GM19463 (cell line): ENCODE measurements around the gene THRA.

Source experiments
- ATAC-seq: cut with Tn5 transposase; IDR thresholded peaks from one replicate; pipeline ENCODE4 v1.9.1; 2021; ENCODE audit warnings: mild to moderate bottlenecking, moderate library complexity; ENCODE audit not compliant: unreplicated experiment

Gene THRA

DNA sequence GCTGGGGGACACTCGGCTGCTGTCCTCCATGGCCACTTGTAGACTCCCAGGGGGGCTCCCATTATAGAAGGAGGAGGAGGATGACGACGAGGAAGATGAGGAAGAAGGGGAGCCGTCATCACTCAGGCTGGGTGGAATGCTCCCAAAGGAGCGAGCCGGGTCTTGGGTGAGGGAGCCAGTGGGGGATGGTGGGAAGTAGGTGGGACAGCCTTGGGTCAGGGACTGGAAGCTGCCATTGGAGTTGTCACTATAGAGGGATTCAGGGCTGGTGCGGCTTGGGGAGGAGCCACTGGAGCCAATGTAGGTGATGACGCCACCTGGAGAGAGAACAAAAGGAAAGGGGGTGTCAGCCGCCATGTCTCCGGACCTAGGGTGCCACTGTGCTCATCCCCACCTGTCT, 34.3 kb downstream of the THRA start:
- no peak for ATAC-seq

DNA sequence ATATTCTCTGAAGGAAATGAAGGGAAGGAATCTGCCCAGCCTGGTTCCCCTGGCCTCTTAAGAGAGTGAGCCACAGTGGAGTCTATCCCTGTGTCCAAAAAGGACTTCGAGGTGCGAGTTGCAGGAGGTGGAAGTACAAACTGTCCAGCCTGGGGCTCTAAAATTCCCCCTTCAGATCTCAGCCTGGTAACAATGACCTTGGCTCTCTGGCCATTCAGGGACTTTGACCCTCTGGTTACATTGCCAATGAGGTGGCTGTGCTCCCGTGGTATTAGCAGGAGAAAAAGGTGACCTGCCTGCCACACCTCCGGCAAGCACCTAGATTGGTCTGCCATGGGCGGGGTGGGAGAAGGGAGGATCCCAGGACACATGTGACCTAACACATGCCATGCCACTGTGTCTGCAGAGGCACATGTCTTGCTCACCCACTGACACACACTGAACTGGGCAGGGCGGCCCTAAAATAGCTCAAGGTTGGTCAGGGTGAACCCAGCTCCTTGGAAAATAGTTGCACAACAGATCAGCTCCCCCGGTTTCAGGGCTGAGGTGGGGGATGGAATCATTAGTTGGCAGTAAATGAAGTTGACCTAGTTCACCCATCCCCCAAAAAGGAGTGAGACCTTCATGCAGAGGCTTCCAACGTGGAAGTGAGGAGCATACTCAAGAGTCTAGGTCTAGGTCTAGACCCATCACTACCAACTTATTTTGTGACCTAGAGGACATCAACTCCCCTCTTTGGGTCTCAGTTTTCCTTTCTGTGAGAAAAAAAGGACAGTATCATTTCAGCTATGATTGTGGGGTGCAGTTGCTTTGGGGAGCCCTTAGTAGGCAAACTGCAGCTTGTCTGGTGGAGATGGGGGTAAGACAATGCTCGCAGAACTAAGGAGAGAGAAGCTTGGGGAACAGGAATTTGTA, 35.4 kb downstream of the THRA start:
- ATAC-seq, result no peak

DNA sequence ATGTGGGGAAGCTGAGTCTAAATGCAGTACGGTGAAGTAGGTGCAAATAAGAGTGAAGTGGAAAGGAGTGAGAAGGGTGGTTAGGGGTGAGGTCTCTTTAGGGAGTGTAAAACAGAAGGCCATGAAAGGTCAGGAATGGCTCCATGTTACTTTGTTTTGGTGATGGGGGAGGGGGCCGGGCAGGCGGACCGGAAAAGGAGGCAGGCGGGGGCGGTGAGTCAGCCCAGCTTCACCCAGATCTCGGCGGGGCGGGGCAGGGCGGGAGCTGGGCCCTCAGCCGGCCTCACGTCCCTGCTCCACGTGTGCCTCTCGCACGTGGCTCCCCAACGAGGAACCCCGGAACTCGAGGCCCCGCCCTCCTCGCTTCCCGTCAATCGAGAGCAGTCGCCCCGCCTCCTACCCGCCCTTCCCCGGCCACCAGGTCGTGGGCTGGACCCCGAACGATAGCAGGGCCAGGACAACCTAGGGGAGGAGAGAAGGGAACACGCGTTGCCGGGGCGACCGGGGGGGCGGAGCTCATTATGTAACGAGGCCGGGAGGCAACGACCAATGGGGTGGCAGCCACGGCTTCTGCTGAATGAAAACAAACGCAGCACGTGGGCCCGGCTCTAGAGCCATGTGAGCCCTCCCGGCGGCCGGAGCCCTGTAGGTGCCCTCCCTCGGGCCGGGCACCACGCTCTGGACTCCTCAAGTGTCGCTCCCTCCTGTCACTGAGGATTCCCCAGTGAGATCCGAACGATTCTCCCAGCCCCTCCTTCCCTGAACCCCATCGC, 36.3 kb downstream of the THRA start:
- peak; percentile 61 for ATAC-seq

DNA sequence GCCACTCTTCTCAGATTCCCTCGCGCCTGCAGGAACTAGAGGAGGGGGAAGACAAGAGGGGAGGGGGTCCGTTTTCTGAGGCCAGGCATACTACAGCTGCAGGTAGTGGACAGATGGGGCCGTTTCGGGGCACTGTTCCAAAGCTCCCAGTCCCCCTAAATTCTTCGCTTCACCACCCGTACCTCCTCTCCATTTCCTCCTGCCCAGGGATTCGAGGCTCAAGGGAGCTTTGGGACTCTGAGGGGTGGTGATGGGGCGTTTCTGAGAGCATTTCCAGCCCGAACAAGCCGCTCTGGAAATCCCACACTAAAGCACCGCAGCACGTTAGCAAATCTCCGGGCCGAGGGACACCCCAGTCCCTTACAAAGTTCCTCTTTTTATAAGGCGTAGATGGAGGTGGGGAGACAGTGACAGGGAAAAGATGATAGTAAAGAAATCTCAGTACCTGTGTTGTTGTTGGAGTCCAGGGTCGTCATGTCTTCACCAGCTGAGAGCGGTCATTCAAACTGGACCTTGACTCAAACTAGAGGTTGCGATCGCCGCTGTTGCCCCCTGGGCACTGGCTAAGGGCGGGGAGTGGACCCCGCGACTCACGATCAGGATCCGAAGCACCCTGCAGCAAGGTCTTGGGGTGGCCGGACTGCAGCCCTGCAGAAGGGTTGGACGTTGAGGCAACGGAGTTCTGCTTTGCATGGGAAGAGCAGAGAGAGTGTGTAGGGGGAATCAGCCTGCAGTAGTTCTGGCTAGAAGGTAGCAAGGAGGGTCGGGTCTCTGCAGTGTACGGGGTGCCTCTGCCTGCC, 37.1 kb downstream of the THRA start:
- ATAC-seq, result no peak

DNA sequence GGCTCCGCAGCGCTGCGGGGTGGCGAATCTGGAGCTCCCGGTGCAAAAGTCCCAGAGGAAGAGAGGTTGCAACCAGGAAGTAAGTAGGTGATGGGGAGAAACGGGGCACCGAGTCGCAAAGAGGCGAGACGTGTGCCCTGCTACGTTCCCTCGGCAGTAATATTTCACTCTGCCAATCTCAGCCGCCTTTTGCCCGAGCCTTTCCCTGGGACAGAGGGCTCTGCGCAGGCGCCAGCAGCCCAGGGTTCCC, 37.6 kb downstream of the THRA start, which contains the start of gene NR1D1:
Gene NR1D1, minus strand, starts transcription at position 171 of the 250 bp plus-strand sequence. CDS start 495 bp downstream, outside the sequence.
- no peak for ATAC-seq

DNA sequence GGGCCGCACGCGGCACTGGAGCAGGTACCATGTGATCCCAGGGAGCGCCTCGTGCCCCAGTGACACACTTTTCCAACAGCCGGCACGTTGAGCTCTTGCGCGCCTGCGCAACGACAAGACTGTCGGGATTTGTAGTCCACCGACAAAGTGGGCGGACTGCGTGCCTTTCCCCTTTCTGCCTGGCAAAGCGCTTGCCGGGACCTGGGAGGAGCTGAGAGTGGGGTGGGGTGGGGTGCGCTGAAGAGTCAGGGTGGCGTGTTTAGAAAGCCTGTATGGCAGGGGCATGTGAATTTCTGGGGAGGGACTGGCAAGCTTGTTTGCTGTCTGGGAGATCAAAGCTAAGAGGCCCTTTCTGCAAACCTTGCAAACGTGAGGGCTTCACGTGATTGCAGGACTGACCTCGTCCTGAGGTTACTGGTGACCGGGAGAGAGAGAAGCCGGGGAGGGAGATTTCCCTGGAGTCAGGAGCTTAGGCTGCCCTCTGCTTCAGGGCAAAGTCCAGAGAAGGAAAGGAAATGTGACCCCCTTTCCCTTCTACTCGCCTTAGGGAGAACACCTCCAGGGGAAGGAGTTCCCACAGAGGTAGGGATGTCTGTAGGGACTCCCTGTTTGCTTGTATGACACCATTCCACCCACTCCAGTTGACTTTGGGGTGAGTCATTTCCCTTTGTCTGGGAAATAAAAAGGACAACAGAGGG, 38.1 kb downstream of the THRA start:
- peak; percentile 18 for ATAC-seq

DNA sequence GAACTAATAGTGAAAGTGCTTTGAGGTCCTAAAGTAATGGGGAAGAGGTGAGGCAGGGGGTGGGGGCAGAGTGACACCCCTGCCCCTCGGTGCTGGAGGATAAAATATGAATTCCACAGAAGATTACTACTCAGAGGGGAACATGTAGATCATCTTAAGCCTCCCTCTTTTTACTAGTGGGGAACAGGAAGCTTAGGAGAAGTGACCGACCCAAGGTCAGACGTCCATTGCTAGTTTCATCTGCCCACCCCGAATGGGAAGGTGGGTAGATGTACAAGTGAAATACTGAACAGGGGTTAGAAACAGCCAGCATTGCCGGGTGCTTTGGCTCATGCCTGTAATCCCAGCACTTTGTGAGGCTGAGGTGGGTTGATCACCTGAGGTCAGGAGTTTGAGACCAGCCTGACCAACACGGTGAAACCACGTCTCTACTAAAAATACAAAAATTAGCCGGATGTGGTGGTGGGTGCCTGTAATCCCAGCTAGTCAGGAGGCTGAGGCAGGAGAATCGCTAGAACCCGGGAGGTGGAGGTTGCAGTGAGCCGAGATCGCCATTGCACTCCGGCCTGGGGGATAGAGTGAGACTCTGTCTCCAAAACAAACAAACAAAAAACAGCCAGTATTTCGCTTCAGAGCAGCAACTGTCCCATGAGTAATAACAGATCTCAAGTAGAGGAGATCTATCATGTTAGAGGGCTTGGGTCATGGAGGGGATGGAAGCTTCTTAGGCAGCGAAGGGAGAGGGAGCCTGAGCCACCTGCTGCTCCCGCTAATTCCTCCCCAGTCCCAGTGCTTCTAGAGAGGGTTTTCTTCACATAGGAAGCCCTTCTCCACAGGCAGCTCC, 38.8 kb downstream of the THRA start:
- ATAC-seq, result no peak

DNA sequence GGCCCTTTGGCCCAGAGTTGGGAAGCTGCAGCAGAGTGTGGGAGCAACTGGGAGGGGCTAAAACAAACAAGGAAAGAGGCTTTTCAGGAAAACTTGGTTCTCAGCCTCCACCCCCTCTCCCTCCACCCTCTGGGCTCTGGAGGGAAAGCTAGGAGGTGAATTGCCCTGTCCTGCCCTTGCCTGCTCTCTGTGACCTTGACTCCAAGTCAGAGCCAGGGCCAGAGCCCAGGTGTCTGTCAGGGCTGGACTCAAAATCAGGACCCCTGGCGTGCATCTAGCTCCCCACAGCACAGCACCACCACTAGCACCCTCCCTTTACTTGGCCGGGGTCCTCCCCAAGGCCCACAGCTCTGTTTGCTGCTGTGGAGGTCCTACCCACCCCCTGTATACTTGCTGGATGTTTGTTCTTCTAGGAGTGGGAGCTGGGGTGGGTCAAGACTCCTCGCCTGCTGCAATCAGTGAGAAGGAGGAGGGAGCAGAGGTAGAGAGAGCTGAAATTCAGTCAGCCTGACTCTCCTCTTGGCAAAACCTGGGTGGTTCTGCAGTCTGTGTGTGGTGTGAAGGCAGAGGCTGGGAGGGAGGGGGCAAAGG, 40.4 kb downstream of the THRA start:
- ATAC-seq, result no peak

DNA sequence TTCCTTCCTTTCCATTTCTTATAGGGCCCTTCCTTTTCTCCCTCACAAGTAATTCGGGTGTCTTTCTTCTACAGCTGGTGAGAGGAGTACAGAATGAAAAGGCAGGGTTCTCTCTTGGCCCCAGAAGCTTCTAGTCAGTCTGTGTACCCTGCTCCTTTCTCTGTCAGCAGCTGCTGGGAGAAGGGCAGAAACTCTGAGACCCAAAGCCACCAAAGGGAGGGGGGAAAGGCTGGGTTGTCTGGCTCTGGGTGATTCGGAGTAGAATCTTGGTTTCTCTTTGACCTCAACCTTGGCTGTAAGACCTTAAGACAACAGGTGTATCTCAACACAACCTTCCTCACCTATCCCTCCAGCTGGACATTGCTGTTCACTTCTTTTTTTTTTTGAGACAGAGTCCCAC, 40.9 kb downstream of the THRA start:
- no peak for ATAC-seq

DNA sequence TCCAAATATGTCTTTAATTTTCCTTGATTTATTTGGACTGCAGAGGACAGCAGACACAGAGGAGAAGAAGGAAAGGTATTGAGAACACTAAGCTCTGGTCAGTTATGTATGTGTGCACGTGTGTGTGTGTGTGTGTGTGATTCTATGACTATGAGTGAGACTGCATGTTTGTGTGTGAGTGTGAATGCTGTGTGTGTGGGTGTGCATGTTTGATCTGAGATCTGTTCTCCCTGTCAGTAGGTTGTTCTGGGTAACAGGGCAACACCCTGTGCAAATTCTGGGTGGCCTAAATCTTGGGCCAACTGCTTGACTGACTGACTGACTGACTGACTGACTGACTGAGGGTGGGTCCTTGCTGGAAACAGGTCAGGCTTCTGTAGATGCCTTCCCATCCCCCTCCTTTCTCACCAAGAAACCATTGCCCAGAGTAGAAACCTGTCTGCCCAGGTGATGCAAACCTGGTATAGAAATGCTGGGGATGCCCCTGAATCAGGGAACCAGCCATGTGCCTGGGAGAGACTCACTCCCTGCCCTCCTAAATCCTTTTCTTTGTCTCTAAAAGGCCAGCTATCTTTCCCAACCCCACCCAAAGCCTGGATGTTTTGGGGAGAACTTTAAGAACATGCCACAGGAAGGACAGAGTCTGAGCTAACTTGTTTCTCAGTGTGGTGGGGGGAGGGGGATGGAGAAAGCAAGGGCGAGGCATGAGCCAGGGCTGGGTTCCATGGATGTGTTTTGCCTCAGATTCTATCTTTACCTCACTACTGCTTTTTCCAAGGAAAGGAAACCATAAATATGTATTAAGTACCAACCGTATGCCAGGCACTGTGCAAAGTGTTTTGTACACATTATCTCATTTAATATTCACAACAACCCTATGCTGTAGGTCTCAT, 42.1 kb downstream of the THRA start:
- no peak for ATAC-seq

DNA sequence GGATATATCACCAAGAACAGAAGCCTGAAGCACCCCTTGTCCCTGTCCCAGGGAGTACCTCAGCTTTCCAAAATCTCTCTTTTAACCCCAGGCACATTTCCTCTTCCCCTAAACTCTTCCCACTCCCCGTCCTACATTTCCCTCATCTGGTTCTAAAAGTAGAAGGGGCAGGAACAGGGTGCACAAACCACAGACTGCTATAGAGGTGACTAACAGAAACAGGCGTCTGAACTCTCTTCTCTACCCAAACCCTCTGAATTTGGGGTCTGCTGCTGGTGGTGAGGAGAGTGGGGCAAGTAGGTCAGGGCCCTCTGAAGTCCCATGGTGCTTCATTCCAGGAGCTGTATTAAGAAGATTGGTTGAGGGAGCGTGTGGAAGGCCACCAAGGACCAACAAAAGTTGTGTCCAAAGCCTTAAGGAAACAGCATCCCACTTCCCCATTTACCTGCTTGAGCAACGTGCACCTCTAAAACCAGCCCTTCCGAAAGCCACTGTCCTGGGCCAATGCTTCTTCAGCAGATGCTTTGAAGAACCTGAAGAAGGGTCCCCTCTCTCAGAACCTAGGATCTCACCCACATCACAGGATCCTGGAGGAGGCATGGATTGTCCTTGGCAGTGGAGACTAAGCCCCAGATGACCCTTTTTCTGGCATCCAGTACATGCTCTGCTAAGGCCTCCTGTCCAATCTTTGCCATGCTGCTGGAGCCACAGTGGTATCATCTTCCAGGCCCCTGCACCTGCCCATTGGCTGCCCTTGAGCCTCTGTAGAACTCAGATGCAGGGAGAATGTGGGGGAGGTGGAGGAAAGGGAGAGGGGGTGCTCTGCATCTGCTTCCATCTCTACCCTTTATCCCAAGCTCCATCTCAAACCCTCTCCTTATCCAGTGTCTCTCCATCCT, 43.3 kb downstream of the THRA start:
- no peak for ATAC-seq

DNA sequence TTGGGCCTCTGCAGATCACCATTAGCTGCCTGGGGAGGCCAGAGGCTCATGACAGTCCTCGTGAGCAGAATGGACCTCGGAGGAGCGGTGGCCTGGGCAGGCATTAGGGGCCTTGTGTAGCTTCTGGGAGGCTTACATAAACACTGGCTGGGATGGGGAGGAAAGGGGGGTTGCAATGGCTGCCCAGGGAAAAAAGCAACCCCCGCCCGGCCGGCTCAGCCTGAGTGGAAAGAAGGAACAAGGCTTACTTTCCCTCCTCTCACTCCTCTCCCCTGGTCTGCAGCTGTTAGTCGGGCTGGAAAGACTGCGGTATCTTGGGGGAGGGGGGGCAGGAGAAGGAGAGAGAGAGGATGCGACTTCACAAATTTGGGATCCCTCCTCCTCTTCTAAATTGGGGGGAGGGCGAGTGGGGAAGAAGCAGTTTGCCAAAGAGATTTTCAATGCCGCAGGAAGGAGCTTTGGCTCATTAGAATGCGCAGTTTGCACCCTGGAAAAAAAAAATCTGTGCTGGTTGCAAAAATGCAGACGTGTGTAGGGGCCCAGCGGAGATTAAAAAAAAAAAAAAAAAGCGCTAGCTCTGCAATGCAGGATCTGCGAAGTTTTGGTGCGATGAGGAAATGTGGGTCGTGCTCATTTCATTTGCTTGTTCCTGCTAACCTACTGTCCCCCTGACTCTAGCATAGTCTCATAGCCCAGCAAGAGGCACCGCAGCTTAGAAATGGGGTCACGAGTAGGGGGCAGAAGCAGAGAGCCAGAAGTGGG, 44.2 kb downstream of the THRA start:
- ATAC-seq, result no peak

DNA sequence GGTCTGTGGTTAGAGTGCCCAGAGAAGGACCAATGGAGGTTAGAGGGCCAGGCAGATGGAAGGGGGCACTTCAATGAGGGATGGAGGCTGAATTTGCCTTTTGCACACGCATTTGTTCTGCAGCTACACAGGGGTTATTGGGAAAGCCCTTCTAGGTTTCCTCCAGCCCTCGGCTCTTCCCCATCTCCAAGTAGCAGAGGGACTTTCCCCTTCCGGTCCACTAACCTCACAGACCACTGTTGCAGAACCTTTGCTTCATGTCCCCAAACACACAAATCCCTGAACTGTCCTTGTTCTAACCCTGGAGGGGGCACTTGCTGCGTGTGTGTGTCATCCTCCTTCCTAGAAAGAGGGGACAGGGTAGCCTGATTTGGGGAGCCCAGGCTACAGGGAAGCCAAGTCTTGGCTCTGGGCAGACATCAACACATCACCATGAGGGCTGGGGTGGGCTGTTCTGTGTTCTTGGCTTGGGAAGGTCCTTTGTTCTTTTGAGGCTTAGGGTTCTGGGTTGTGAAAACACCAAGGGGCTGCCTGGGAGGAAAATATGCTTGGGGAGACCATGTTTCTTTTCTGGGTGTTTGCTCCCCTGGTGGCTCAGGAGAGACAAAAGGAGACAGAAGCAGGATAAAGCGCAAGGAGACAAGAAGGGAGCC, 44.9 kb downstream of the THRA start:
- no peak for ATAC-seq

DNA sequence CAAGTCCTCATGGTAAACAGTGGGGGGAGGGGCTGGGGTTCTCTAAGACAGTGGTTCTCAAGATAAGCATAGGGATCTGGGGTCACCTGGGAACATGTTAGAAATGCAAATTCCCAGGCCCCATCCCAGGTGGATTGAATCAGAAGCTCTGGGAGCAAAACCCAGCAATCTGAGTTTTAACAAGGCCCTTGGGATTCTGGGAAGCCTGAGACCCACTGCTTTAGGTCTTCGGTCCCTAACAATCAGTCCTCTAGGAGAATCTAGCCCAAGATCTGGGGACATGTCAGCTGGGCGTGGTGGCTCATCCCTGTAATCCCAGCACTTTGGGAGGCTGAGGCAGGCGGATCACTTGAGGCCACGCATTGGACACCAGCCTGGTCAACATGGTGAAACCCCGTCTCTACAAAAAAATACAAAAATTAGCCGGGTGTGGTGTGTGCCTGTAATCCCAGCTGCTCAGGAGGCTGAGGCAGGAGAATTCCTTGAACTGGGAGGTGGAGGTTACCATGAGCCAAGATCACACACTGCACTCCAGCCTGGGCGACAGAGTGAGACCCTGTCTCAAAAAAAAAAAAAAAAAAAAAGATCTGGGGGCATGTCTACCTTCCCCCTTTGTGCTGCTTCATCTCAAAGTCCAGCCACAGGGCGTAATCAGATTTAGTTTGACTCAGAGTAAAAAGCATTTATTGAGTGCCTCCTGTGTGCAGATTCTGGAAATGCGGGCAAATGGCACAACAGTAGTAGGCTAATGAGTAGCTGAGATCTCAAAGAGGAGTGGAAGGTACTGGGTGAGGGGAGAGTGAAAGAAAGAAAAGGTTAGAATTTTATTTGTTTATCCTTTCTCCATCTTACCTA, 46.4 kb downstream of the THRA start:
- ATAC-seq, result no peak
